ENCODE measurements around the gene UBE2J1. TPM values are rescaled to one million over a fixed set of nuclear protein-coding genes. Genes with fewer than 3 reads are reported as not detected.

The UBE2J1 gene, protein sequence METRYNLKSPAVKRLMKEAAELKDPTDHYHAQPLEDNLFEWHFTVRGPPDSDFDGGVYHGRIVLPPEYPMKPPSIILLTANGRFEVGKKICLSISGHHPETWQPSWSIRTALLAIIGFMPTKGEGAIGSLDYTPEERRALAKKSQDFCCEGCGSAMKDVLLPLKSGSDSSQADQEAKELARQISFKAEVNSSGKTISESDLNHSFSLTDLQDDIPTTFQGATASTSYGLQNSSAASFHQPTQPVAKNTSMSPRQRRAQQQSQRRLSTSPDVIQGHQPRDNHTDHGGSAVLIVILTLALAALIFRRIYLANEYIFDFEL
- total RNA-seq (ENCODE audit: unreplicated experiment), result 31.5 TPM
- long read RNA-seq, full-length matches to known transcripts, result 10 of 19 reads
- long read RNA-seq, partial matches to known transcripts, result 4 of 19 reads
- long read RNA-seq, other reads (novel, unspliced or antisense), result 5 of 19 reads

DNA sequence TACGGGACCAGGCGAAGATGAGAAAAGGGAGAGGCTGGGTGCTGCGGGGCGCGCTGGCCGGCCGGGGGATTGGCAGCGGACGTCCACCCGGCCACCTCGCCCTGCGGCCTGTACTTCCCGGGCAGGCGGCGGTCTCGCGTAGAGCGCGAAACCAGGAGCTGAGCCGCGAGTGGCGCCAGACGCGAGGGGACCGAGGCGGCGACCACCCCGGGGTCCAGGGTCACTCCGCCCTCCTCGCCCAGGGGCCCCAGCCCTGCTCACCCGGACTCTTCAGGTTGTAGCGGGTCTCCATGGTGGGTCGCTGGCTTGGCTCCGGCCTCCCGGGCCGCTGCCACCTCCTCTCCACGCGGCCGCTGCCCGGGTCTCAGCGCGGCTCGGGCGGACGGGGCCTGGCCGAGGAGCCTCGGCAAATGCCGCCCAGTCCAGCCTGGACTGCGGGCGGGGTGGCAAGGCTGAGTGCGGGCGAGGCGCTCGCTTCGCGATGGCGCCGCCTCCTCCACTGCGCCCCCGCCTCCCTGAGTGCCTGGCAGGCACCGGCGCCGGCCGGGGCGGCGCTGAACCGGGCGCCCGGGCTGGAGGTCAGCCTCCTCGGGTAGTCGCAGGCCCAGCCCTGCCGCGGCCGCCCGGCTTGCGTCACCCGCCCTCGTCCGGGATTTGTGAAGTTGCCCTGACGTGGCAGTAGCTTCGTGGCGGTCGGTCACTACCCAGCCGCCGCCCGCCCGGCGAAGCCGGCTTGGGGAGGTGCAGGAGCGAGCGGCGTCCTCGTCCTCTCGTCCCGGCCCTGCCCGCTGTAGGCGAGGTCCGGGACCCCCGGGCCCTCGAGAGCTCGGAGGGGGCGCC lies at the start of gene UBE2J1:
Gene UBE2J1 (minus strand): TSS at position 445 of the 840 bp plus-strand sequence. CDS start 153 bp downstream, at position 292.
- TF ChIP-seq, protein P1, sequence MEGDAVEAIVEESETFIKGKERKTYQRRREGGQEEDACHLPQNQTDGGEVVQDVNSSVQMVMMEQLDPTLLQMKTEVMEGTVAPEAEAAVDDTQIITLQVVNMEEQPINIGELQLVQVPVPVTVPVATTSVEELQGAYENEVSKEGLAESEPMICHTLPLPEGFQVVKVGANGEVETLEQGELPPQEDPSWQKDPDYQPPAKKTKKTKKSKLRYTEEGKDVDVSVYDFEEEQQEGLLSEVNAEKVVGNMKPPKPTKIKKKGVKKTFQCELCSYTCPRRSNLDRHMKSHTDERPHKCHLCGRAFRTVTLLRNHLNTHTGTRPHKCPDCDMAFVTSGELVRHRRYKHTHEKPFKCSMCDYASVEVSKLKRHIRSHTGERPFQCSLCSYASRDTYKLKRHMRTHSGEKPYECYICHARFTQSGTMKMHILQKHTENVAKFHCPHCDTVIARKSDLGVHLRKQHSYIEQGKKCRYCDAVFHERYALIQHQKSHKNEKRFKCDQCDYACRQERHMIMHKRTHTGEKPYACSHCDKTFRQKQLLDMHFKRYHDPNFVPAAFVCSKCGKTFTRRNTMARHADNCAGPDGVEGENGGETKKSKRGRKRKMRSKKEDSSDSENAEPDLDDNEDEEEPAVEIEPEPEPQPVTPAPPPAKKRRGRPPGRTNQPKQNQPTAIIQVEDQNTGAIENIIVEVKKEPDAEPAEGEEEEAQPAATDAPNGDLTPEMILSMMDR (IDR thresholded peaks at IDR 0.05; ENCODE audit: partially characterized antibody, unreplicated experiment), result no peak
- DNase-seq, result peak; percentile 91
- no peaks in the 10 kb centered on the region for H3K36me3 Mint-ChIP-seq (ENCODE audit: unreplicated experiment)
- peaks cover 11% of the 10 kb centered on the region for H3K4me1 Mint-ChIP-seq (ENCODE audit: low read depth, unreplicated experiment)
- H3K9me3 Mint-ChIP-seq (ENCODE audit: unreplicated experiment), result peaks cover 4% of the 10 kb centered on the region
- peak within 1 kb of the TSS; percentile 96 for H3K27ac Mint-ChIP-seq (ENCODE audit: unreplicated experiment)
- peak within 1 kb of the TSS; percentile 94 for H3K4me3 Mint-ChIP-seq (ENCODE audit: unreplicated experiment)
- peaks cover 7% of the 10 kb centered on the region for H3K27me3 Mint-ChIP-seq (ENCODE audit: unreplicated experiment)

DNA sequence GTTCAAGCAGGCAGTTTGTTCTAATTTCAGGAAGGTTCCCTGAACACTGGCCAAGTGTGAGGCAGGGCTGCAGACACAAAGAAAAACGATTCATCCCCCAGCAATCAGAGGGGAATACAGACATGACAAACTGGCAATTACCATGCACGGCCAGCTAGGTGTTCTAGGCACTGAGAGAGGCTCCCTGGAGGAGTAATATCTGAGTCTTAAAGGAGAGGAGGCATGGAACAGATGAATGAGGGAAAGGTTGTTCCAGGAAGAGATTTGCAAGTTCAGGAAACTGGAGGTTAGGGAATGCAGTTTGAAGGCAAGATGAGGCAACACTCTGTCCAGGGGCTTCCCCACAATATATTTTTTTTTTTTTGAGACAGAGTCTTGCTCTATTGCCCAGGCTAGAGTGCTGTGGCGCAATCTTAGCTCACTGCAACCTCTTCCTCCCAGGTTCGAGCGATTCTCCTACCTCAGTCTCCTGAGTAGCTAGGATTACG lies 48.4 kb upstream of the UBE2J1 start:
- Mint-ChIP-seq H3K4me3 (ENCODE audit: unreplicated experiment) (no peak overlapping the region), H3K4me1 (ENCODE audit: low read depth, unreplicated experiment) (peaks cover under 1% of the 10 kb centered on the region), H3K9me3 (ENCODE audit: unreplicated experiment) (peaks cover 5% of the 10 kb centered on the region), H3K36me3 (ENCODE audit: unreplicated experiment) (no peaks in the 10 kb centered on the region), H3K27ac (ENCODE audit: unreplicated experiment) (no peak overlapping the region), H3K27me3 (ENCODE audit: unreplicated experiment) (no peaks in the 10 kb centered on the region)
- TF ChIP-seq, protein P1 (IDR thresholded peaks at IDR 0.05; ENCODE audit: partially characterized antibody, unreplicated experiment), result no peak
- DNase-seq, result no peak

DNA sequence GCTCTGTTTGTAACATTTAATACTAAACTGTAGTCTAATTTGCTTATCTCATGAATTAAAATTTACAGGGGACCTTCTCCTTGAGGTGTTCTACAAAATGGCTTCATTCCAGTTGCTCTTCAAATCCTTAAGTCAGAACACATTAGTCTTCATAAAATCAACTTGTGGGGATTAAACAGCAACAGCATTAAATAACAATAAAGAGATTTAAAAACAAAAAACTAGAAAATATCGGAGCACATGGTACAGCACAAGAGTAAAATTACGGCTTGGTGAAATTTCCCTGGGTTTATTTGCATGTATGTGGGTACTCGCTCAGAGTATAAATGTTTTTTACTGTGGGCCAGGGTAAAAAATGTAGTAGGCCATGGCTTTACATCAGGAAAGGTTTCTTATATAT lies 47.5 kb upstream of the UBE2J1 start:
- peaks cover 5% of the 10 kb centered on the region for H3K9me3 Mint-ChIP-seq (ENCODE audit: unreplicated experiment)
- TF ChIP-seq, protein P1 (IDR thresholded peaks at IDR 0.05; ENCODE audit: partially characterized antibody, unreplicated experiment), result no peak
- H3K27ac Mint-ChIP-seq (ENCODE audit: unreplicated experiment), result no peak overlapping the region
- H3K27me3 Mint-ChIP-seq (ENCODE audit: unreplicated experiment), result no peaks in the 10 kb centered on the region
- no peak for DNase-seq
- no peak overlapping the region for H3K4me3 Mint-ChIP-seq (ENCODE audit: unreplicated experiment)
- H3K36me3 Mint-ChIP-seq (ENCODE audit: unreplicated experiment), result no peaks in the 10 kb centered on the region
- H3K4me1 Mint-ChIP-seq (ENCODE audit: low read depth, unreplicated experiment), result no peaks in the 10 kb centered on the region

DNA sequence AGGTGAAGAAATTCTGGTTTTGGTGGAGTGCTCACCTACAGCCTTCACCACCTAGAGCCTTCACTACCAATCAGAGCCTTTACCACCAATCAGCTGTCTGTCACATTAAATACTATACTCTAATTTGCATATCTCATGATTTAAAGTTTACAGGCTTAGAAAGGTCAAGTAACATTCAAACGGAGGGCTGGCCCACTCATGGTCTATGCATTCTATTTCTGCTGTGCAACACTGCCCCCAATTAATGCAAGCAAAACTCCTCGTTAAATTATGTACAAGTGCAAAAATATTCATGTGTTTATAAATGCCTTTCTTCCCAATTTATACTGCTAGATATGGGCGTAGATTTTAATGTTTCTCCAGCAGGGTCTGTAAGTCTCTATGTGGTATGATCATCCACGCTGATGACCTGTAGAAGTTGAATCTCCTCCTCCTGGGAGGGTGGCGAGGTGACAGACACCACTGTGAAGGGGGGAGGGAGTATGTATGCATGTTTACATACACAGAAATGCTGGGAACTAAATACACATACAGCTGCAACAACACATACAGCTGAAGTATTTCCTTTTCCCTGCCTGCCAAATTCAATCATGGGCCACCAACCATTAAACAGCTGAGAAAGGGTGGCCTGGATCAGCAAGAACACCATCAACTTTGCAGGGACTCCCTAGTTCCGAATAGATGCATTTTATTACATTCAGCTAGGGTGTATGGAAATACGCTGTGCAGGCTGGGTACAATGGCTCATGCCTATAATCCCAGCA lies 46.4 kb upstream of the UBE2J1 start:
- H3K27ac Mint-ChIP-seq (ENCODE audit: unreplicated experiment), result no peak overlapping the region
- DNase-seq, result no peak
- H3K4me1 Mint-ChIP-seq (ENCODE audit: low read depth, unreplicated experiment), result no peaks in the 10 kb centered on the region
- H3K36me3 Mint-ChIP-seq (ENCODE audit: unreplicated experiment), result no peaks in the 10 kb centered on the region
- peaks cover 3% of the 10 kb centered on the region for H3K9me3 Mint-ChIP-seq (ENCODE audit: unreplicated experiment)
- no peaks in the 10 kb centered on the region for H3K27me3 Mint-ChIP-seq (ENCODE audit: unreplicated experiment)
- TF ChIP-seq, protein P1 (IDR thresholded peaks at IDR 0.05; ENCODE audit: partially characterized antibody, unreplicated experiment), result no peak
- H3K4me3 Mint-ChIP-seq (ENCODE audit: unreplicated experiment), result no peak overlapping the region
